MM.1S (cell line): Measurements from ENCODE around the gene ITIH4.

Experiments
- DNase-seq: peaks from one replicate; pipeline ENCODE4 v3.0.0-alpha.2; 2015
- H2AFZ ChIP-seq: fragments of 300-600 bp; sonication (generic); 2 replicates; pipeline ENCODE4 v1.6.0; 2016; ENCODE audit warnings: antibody characterized with exemption, low read length
- H3F3A ChIP-seq: fragments of 300-600 bp; sonication (generic); 2 replicates; pipeline ENCODE4 v1.6.1; 2016; ENCODE audit warnings: mild to moderate bottlenecking, antibody characterized with exemption, low read length, moderate library complexity, mixed read lengths; ENCODE audit not compliant: insufficient read depth
- H3K27ac ChIP-seq: fragments of 300-600 bp; sonication (generic); 2 replicates; pipeline ENCODE4 v1.5.1; 2016; ENCODE audit warnings: mild to moderate bottlenecking, low read length
- H3K27me3 ChIP-seq: fragments of 300-600 bp; sonication (generic); replicated peaks from 2 replicates; pipeline ENCODE4 v1.6.0; 2016; ENCODE audit warnings: low read length; ENCODE audit not compliant: insufficient read depth
- H3K36me3 ChIP-seq: fragments of 300-600 bp; sonication (generic); replicated peaks from 2 replicates; pipeline ENCODE4 v1.6.1; 2016; ENCODE audit warnings: mild to moderate bottlenecking, low read length, mixed read lengths; ENCODE audit not compliant: insufficient read depth
- H3K4me1 ChIP-seq: fragments of 300-600 bp; sonication (generic); 2 replicates; pipeline ENCODE4 v1.6.1; 2016; ENCODE audit warnings: low read length, mixed read lengths
- H3K4me2 ChIP-seq: fragments of 300-600 bp; sonication (generic); 2 replicates; pipeline ENCODE4 v1.6.0; 2016; ENCODE audit warnings: low read depth, low read length
- H3K4me3 ChIP-seq: fragments of 300-600 bp; sonication (generic); 2 replicates; pipeline ENCODE4 v1.5.1; 2016; ENCODE audit warnings: low read length, mixed read lengths
- H3K79me2 ChIP-seq: fragments of 300-600 bp; sonication (generic); 2 replicates; pipeline ENCODE4 v1.6.1; 2016; ENCODE audit warnings: mixed run types, low read length, mixed read lengths
- H3K9ac ChIP-seq: fragments of 300-600 bp; sonication (generic); 2 replicates; pipeline ENCODE4 v1.6.1; 2016; ENCODE audit warnings: low read length, mixed read lengths
- H3K9me2 ChIP-seq: fragments of 300-600 bp; sonication (generic); replicated peaks from 2 replicates; pipeline ENCODE4 v1.6.1; 2016; ENCODE audit warnings: mild to moderate bottlenecking, low read length, mixed read lengths; ENCODE audit not compliant: insufficient read depth
- H3K9me3 ChIP-seq: fragments of 300-600 bp; sonication (generic); replicated peaks from 2 replicates; pipeline ENCODE4 v1.6.1; 2016; ENCODE audit warnings: mild to moderate bottlenecking, low read length, mixed read lengths; ENCODE audit not compliant: insufficient read depth
- H4K20me1 ChIP-seq: fragments of 300-600 bp; sonication (generic); 2 replicates; pipeline ENCODE4 v1.6.1; 2016; ENCODE audit warnings: mild to moderate bottlenecking, low read length, moderate library complexity, mixed read lengths; ENCODE audit not compliant: insufficient read depth
- CTCF ChIP-seq: fragments of 300-600 bp; sonication (generic); IDR thresholded peaks from 2 replicates; pipeline ENCODE4 v1.5.1; 2016; ENCODE audit warnings: antibody characterized with exemption, low read length, mixed read lengths
- EZH2 ChIP-seq: fragments of 300-600 bp; sonication (generic); optimal IDR thresholded peaks from 2 replicates; pipeline ENCODE3; 2017; ENCODE audit warnings: low read depth, mild to moderate bottlenecking, antibody characterized with exemption, low read length, mixed read lengths
- EZH2phosphoT487 ChIP-seq: fragments of 300-600 bp; sonication (generic); IDR thresholded peaks from 2 replicates; pipeline ENCODE4 v1.6.1; 2018; ENCODE audit warnings: antibody characterized with exemption, low read length

Gene ITIH4

GRCh38 chr3:52769786-52770455 is 60.6 kb downstream of the ITIH4 start:
- Histone ChIP-seq H3K36me3 (no peaks in the 10 kb centered on the region; the same call in 1 of the 2 replicates), H3K9me2 (no peaks in the 10 kb centered on the region), H3K9me3 (no peaks in the 10 kb centered on the region), H3K4me1 (peaks cover 9% of the 10 kb centered on the region), H3K27me3 (no peaks in the 10 kb centered on the region), H3K9ac (peak overlapping the region; percentile 72), H3K79me2 (peaks cover 26% of the 10 kb centered on the region), H4K20me1 (no peaks in the 10 kb centered on the region), H3F3A (0 out of 2 replicates have a peak, but pooled peaks cover 2% of the 10 kb centered on the region), H2AFZ (peak overlapping the region; percentile 94), H3K4me3 (peak overlapping the region; percentile 81), H3K4me2 (peak overlapping the region; percentile 62), H3K27ac (peak overlapping the region; percentile 48; the same call in 1 of the 2 replicates)
- no peak for TF ChIP-seq CTCF
- TF ChIP-seq EZH2, result no peak
- TF ChIP-seq EZH2phosphoT487, result no peak
- peak; percentile 20 for DNase-seq

- H3K36me3 ChIP-seq, result no peaks in the 10 kb centered on the region; the same call in 1 of the 2 replicates
- H3K9me2 ChIP-seq, result no peaks in the 10 kb centered on the region
- H3K4me1 ChIP-seq, result no peaks in the 10 kb centered on the region
- H3K9ac ChIP-seq, result no peak overlapping the region
- H3K9me3 ChIP-seq, result no peaks in the 10 kb centered on the region
- no peaks in the 10 kb centered on the region for H3K27me3 ChIP-seq
- no peak overlapping the region for H3K4me2 ChIP-seq
- peaks cover 8% of the 10 kb centered on the region for H3K79me2 ChIP-seq
- no peak for DNase-seq
- no peak overlapping the region for H2AFZ ChIP-seq
- H3K27ac ChIP-seq, result no peak overlapping the region
- no peak for TF ChIP-seq CTCF
- no peak for TF ChIP-seq EZH2
- TF ChIP-seq EZH2phosphoT487, result no peak
- H3F3A ChIP-seq, result no peaks in the 10 kb centered on the region
- no peaks in the 10 kb centered on the region for H4K20me1 ChIP-seq
- H3K4me3 ChIP-seq, result no peak overlapping the region
Measured at GRCh38 chr3:52763466-52763865, 67.0 kb downstream of the ITIH4 start.
